HCT116 (cell line): ENCODE data around the gene PRRC2C. TPM values are rescaled to one million over a fixed set of nuclear protein-coding genes. Genes with fewer than 3 reads are reported as not detected.

Experiments
- ATAC-seq: fragments of 200-7000 bp; cut with Tn5 transposase; 2 replicates; pipeline ENCODE4 v1.9.1; 2020; ENCODE audit warnings: mild to moderate bottlenecking, moderate library complexity
- BruUV-seq: library from RNA; stranded (reverse); fragments of 400-500 nt; replicated peaks from 2 replicates; lab custom pipeline; 2021; lab: Mats Ljungman, UMichigan
- CTCF ChIA-PET: fragments of 300-600 bp; sonication (Branson Sonifier 250); formaldehyde crosslinking; loops from one replicate; lab custom pipeline; 2021; ENCODE audit warnings: antibody characterized with exemption; lab: Charles Lee
- POLR2A ChIA-PET: fragments of 300-600, 350-600 bp; sonication (Branson Sonifier 250); formaldehyde crosslinking; loops from one replicate; lab custom pipeline; 2021; ENCODE audit warnings: antibody characterized with exemption; lab: Charles Lee
- RAD21 ChIA-PET, 2 experiments: fragments of 300-600 bp; sonication (Branson Sonifier 250); formaldehyde crosslinking; loops; one replicate each; lab custom pipeline; 2023; ENCODE audit warnings: low total read pairs in 2 of 2; ENCODE audit not compliant: uncharacterized antibody in 2 of 2, unreplicated experiment in 2 of 2, low non-redundant PET in 1 of 2; lab: Charles Lee
- DNase-seq: peaks from one replicate; pipeline ENCODE4 v3.0.0-alpha.2; 2010; ENCODE audit warnings: low read depth, low spot score
- H2AFZ ChIP-seq: fragments of 200-600 bp; shearing (Covaris generic), sonication (generic); 2 replicates; pipeline ENCODE4 v1.6.1; 2017; ENCODE audit warnings: low read depth, mixed run types, mixed read lengths, antibody characterized with exemption, low read length; ENCODE audit not compliant: poor library complexity, severe bottlenecking
- H3K27ac ChIP-seq: 2 replicates; pipeline ENCODE4 v1.5.1; 2012; ENCODE audit warnings: low read depth, low read length
- H3K27me3 ChIP-seq: fragments of 200-600 bp; sonication (generic); 2 replicates; pipeline ENCODE4 v1.6.1; 2016; ENCODE audit warnings: mixed run types, low read length, mixed read lengths; ENCODE audit not compliant: insufficient read depth
- H3K36me3 ChIP-seq, 2 experiments: fragments of 200-500 bp in 1 of 2; fragments of 200-600 bp in 1 of 2; sonication (Bioruptor generic) in 1 of 2; sonication (generic) in 1 of 2; 2 replicates each; pipeline versions ENCODE4 v1.5.1 to v1.6.1; 2014 to 2016; ENCODE audit warnings: low read length in 2 of 2, inconsistent platforms in 1 of 2, mixed read lengths in 1 of 2, mixed run types in 1 of 2; ENCODE audit not compliant: insufficient read depth in 2 of 2, control insufficient read depth in 1 of 2
- H3K4me1 ChIP-seq, 2 experiments: fragments of 200-600 bp in 1 of 2; sonication (generic) in 1 of 2; 2 replicates each; pipeline versions ENCODE4 v1.5.1 to v1.6.1; 2012 to 2017; ENCODE audit warnings: low read length in 2 of 2, inconsistent platforms in 1 of 2, mild to moderate bottlenecking in 1 of 2, mixed read lengths in 1 of 2, mixed run types in 1 of 2, moderate library complexity in 1 of 2; ENCODE audit not compliant: insufficient read depth in 2 of 2, control insufficient read depth in 1 of 2
- H3K4me2 ChIP-seq: fragments of 200-600 bp; sonication (generic); 2 replicates; pipeline ENCODE4 v1.6.1; 2017; ENCODE audit warnings: mixed run types, low read length, mixed read lengths
- H3K4me3 ChIP-seq, 2 experiments: fragments of 200-600 bp in 1 of 2; sonication (generic) in 1 of 2; replicated peaks in 1 of 2; 2 replicates each; pipeline ENCODE4 v1.5.1; 2011 to 2016; ENCODE audit warnings: low read length in 2 of 2, control low read depth in 1 of 2, low read depth in 1 of 2, mild to moderate bottlenecking in 1 of 2, mixed read lengths in 1 of 2, mixed run types in 1 of 2
- H3K79me2 ChIP-seq: fragments of 200-600 bp; sonication (generic); 2 replicates; pipeline ENCODE4 v1.6.1; 2017; ENCODE audit warnings: mild to moderate bottlenecking, mixed run types, low read length, moderate library complexity, mixed read lengths; ENCODE audit not compliant: insufficient read depth
- H3K9ac ChIP-seq: fragments of 200-600 bp; sonication (generic); 2 replicates; pipeline ENCODE4 v1.6.1; 2016; ENCODE audit warnings: low read length, mixed read lengths
- H3K9me2 ChIP-seq: fragments of 200-600 bp; sonication (generic), shearing (Covaris generic); 2 replicates; pipeline ENCODE4 v1.6.1; 2017; ENCODE audit warnings: mixed run types, mild to moderate bottlenecking, moderate library complexity; ENCODE audit not compliant: insufficient read depth
- H3K9me3 ChIP-seq, 2 experiments: fragments of 200-500 bp in 1 of 2; fragments of 200-600 bp in 1 of 2; sonication (Bioruptor generic) in 1 of 2; sonication (generic) in 1 of 2; 2 replicates each; pipeline ENCODE4 v1.6.1; 2014 to 2017; ENCODE audit warnings: low read length in 2 of 2, mixed read lengths in 2 of 2, inconsistent platforms in 1 of 2, low read depth in 1 of 2, mild to moderate bottlenecking in 1 of 2, mixed run types in 1 of 2, moderate library complexity in 1 of 2; ENCODE audit not compliant: control insufficient read depth in 1 of 2, insufficient read depth in 1 of 2
- H4K20me1 ChIP-seq: fragments of 200-600 bp; sonication (generic), shearing (Covaris generic); 2 replicates; pipeline ENCODE4 v1.6.1; 2017; ENCODE audit warnings: mixed run types, mild to moderate bottlenecking, moderate library complexity; ENCODE audit not compliant: insufficient read depth
- CEBPB ChIP-seq: IDR thresholded peaks from 2 replicates; pipeline ENCODE4 v1.6.1; 2012; ENCODE audit warnings: low read depth
- CTCF ChIP-seq, 3 experiments: fragments of 200-600 bp in 1 of 3; sonication (generic) in 1 of 3; IDR thresholded peaks in 2 of 3; conservative IDR thresholded peaks in 1 of 3; 2 replicates each; pipeline ENCODE4 v1.5.1; 2012 to 2017; ENCODE audit warnings: low read depth in 2 of 3, low read length in 2 of 3, antibody characterized with exemption in 1 of 3, borderline replicate concordance in 1 of 3, control low read depth in 1 of 3, mild to moderate bottlenecking in 1 of 3, mixed read lengths in 1 of 3, mixed run types in 1 of 3, moderate library complexity in 1 of 3; ENCODE audit not compliant: insufficient read depth in 1 of 3
- ELF1 ChIP-seq: IDR thresholded peaks from 2 replicates; pipeline ENCODE4 v1.6.1; 2012; ENCODE audit warnings: low read depth, borderline replicate concordance
- EZH2 ChIP-seq: fragments of 200-600 bp; sonication (generic); IDR thresholded peaks from 2 replicates; pipeline ENCODE4 v1.6.1; 2017; ENCODE audit warnings: antibody characterized with exemption, mixed run types
- EZH2phosphoT487 ChIP-seq: fragments of 200-600 bp; IDR thresholded peaks from 2 replicates; pipeline ENCODE4 v1.6.1; 2018; ENCODE audit warnings: antibody characterized with exemption, borderline replicate concordance
- RAD21 ChIP-seq: IDR thresholded peaks from 2 replicates; pipeline ENCODE4 v1.6.1; 2012; ENCODE audit warnings: low read depth, mild to moderate bottlenecking
- YY1 ChIP-seq: IDR thresholded peaks from 2 replicates; pipeline ENCODE4 v1.6.1; 2011; ENCODE audit warnings: low read length, low read depth, moderate library complexity, mild to moderate bottlenecking; ENCODE audit not compliant: insufficient replicate concordance; ENCODE audit errors: extremely low read depth
- ZFX ChIP-seq: fragments of 450-650 bp; IDR thresholded peaks from 2 replicates; pipeline ENCODE4 v1.6.1; 2017
- ZNF274 ChIP-seq: fragments of 200-500 bp; sonication (Bioruptor generic); IDR thresholded peaks from 2 replicates; pipeline ENCODE4 v1.6.1; 2014; ENCODE audit warnings: mild to moderate bottlenecking, low read depth, low read length, inconsistent platforms
- intact Hi-C: fragments of 100-400 bp; cut with micrococcal nuclease; formaldehyde crosslinking; loops from 2 replicates; pipeline ENCODE4 v1.10.0; 2022
- total RNA-seq: library from RNA; stranded (reverse); gene quantifications from one replicate; pipeline ENCODE4 v1.2.1, GENCODE V29; 2021; ENCODE audit not compliant: unreplicated experiment
- TF ChIP-seq, protein P1 (sequence below): IDR thresholded peaks from 2 replicates; pipeline ENCODE4 v1.6.1; 2012
- TF ChIP-seq, protein P2 (sequence below): IDR thresholded peaks from 2 replicates; pipeline ENCODE4 v1.6.1; 2012; ENCODE audit warnings: low read depth

PRRC2C gene
- total RNA-seq, 1 experiment from 2014 or later, result 154 TPM

DNA sequence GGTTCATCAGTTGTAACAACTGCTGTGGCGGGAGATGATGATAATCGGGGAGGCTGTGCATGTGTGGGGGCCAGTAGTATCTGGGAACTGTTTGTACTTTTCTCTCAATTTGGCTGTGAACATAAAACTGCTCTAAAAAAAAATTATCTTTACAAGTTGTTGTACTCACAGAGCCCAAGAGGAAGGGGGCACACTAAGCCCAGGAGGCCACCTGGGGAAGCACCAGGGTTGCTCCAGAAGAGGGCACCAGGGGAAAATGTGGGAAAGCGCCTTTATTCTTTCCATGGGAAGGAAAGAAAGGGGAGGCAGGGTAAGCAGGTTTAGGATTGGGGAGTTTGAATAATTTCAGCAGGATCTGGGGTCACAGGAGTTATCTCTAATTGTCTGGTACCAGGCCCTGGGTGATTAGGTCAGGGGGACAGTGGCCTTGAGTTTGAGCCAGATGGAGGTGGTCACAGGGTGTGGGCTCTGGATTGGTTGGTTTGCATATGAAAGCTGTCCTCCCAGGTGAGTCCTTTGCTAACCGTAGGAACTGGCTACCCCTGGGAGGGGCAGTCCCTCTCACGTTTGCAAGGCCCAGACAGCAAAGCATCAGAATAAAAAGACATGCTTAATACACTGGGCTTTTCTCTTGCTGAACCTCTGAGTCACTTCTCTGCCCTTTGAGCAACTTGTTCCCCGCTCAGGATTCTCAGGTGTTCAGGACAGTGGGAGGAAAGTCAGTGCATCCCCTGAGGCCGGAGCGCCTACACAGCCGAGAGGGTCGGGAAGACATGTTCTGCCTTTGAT, 155.9 kb downstream of the PRRC2C start:
- POLR2A ChIA-PET, result no interaction called here
- H3K79me2 ChIP-seq, result no peaks in the 10 kb centered on the region
- TF ChIP-seq CEBPB, result no peak
- TF ChIP-seq CTCF (IDR thresholded peaks at IDR 0.05 in 2 of 3, conservative IDR thresholded peaks at IDR 0.05 in 1 of 3; ENCODE audit: borderline replicate concordance in 1 of 3, insufficient read depth in 1 of 3, low read depth in 2 of 3, low read length in 2 of 3), result peak in 2 of 3 experiments; percentile 9 to 86; a peak in 2 of 6 replicates
- TF ChIP-seq RAD21, result peak; percentile 50
- no peak overlapping the region for H3K4me2 ChIP-seq
- no TSS peak for BruUV-seq
- H4K20me1 ChIP-seq, result no peaks in the 10 kb centered on the region
- H2AFZ ChIP-seq, result no peak overlapping the region
- CTCF ChIA-PET, result interaction anchor here (1.3 kb wide), 1 partner anchor 14 kb away, joined by 3 read pairs; no protein-coding TSS in a partner anchor
- no peaks in the 10 kb centered on the region for H3K9me3 ChIP-seq
- no peaks in the 10 kb centered on the region for H3K36me3 ChIP-seq
- H3K27me3 ChIP-seq, result no peaks in the 10 kb centered on the region
- no peak overlapping the region for H3K9ac ChIP-seq
- H3K4me3 ChIP-seq, result no peak overlapping the region
- RAD21 ChIA-PET, result no interaction called here
- intact Hi-C loops, result no loop called here
- peaks cover 0 to 9% of the 10 kb centered on the region in 2 experiments; a peak in 2 of 4 replicates for H3K4me1 ChIP-seq
- no peaks in the 10 kb centered on the region for H3K9me2 ChIP-seq
- H3K27ac ChIP-seq, result no peak overlapping the region
- DNase-seq (no peak), ATAC-seq (no peak)

DNA sequence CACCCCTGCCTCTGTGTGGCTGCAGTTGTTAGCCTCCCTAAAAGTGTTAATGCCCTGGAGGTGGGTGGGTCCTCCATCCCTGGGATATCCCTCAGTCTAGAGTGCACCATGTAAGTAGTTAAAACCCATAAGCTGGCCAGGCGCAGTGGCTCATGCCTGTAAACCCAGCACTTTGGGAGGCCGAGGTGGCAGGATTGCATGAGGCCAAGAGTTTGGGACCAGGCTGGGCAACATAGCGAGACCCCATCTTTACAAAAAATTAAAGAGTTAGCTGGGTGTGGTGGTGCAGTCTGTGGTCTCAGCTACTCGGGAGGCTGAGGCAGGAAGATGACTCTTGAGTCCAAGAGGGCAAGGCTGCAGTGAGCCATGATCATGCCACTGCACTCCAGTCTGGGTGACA, 156.9 kb downstream of the PRRC2C start:
- H3K4me2 ChIP-seq, result no peak overlapping the region
- no peak overlapping the region for H3K4me3 ChIP-seq
- no peaks in the 10 kb centered on the region for H3K36me3 ChIP-seq
- H3K27ac ChIP-seq, result no peak overlapping the region
- H3K27me3 ChIP-seq, result no peaks in the 10 kb centered on the region
- no peak overlapping the region for H3K9ac ChIP-seq
- ATAC-seq (no peak), DNase-seq (no peak)
- no peaks in the 10 kb centered on the region for H3K9me3 ChIP-seq
- H2AFZ ChIP-seq, result no peak overlapping the region
- peaks cover 0 to 9% of the 10 kb centered on the region in 2 experiments; a peak in 2 of 4 replicates for H3K4me1 ChIP-seq
- POLR2A ChIA-PET, result no interaction called here
- RAD21 ChIA-PET, result no interaction called here
- CTCF ChIA-PET, result interaction anchor here (1.3 kb wide), 2 partner anchors 13 to 344 kb away, joined by 3 to 4 read pairs; no protein-coding TSS in a partner anchor
- H3K79me2 ChIP-seq, result no peaks in the 10 kb centered on the region
- BruUV-seq, result no TSS peak
- no peaks in the 10 kb centered on the region for H4K20me1 ChIP-seq
- intact Hi-C loops, result no loop called here
- H3K9me2 ChIP-seq, result no peaks in the 10 kb centered on the region
- TF ChIP-seq EZH2phosphoT487 (no peak), YY1 (no peak), ZFX (no peak), ZNF274 (no peak), ELF1 (no peak), EZH2 (no peak), RAD21 (no peak)
- TF ChIP-seq, protein P1, sequence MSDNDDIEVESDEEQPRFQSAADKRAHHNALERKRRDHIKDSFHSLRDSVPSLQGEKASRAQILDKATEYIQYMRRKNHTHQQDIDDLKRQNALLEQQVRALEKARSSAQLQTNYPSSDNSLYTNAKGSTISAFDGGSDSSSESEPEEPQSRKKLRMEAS, result no peak
- TF ChIP-seq, protein P2, sequence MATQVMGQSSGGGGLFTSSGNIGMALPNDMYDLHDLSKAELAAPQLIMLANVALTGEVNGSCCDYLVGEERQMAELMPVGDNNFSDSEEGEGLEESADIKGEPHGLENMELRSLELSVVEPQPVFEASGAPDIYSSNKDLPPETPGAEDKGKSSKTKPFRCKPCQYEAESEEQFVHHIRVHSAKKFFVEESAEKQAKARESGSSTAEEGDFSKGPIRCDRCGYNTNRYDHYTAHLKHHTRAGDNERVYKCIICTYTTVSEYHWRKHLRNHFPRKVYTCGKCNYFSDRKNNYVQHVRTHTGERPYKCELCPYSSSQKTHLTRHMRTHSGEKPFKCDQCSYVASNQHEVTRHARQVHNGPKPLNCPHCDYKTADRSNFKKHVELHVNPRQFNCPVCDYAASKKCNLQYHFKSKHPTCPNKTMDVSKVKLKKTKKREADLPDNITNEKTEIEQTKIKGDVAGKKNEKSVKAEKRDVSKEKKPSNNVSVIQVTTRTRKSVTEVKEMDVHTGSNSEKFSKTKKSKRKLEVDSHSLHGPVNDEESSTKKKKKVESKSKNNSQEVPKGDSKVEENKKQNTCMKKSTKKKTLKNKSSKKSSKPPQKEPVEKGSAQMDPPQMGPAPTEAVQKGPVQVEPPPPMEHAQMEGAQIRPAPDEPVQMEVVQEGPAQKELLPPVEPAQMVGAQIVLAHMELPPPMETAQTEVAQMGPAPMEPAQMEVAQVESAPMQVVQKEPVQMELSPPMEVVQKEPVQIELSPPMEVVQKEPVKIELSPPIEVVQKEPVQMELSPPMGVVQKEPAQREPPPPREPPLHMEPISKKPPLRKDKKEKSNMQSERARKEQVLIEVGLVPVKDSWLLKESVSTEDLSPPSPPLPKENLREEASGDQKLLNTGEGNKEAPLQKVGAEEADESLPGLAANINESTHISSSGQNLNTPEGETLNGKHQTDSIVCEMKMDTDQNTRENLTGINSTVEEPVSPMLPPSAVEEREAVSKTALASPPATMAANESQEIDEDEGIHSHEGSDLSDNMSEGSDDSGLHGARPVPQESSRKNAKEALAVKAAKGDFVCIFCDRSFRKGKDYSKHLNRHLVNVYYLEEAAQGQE, result no peak
